PC-3 (cell line): ENCODE measurements around the gene TIE1. TPM values are rescaled to one million over a fixed set of nuclear protein-coding genes. Genes with fewer than 3 reads are reported as not detected.

Source experiments
- ATAC-seq: fragments of 200-7000 bp; cut with Tn5 transposase; 2 replicates; pipeline ENCODE4 v1.9.1; 2020; ENCODE audit warnings: mild to moderate bottlenecking, moderate library complexity
- BruUV-seq: library from RNA; stranded (reverse); fragments of 400-500 nt; replicated peaks from 2 replicates; lab custom pipeline; 2021; lab: Mats Ljungman, UMichigan
- CTCF ChIA-PET: fragments of 300-600 bp; sonication (Branson Sonifier 250); formaldehyde crosslinking; loops from one replicate; lab custom pipeline; 2022; ENCODE audit warnings: antibody characterized with exemption; lab: Charles Lee
- POLR2A ChIA-PET: fragments of 300-600 bp; sonication (Branson Sonifier 250); formaldehyde crosslinking; loops from one replicate; lab custom pipeline; 2022; ENCODE audit warnings: antibody characterized with exemption; ENCODE audit not compliant: unreplicated experiment; lab: Charles Lee
- DNase-seq: peaks from one replicate; pipeline ENCODE4 v3.0.0-alpha.2; 2015
- H2AFZ ChIP-seq: fragments of 300-600 bp; sonication (generic); 2 replicates; pipeline ENCODE4 v1.6.0; 2016; ENCODE audit warnings: antibody characterized with exemption, low read length
- H3F3A ChIP-seq: fragments of 300-600 bp; sonication (generic); one replicate; pipeline ENCODE4 v1.6.0; 2017; ENCODE audit warnings: antibody characterized with exemption, low read length, control low read depth, mild to moderate bottlenecking; ENCODE audit not compliant: unreplicated experiment
- H3K27ac ChIP-seq: fragments of 300-600 bp; sonication (generic); 2 replicates; pipeline ENCODE4 v1.5.1; 2016; ENCODE audit warnings: mild to moderate bottlenecking, low read length
- H3K27me3 ChIP-seq: fragments of 300-600 bp; sonication (generic); 2 replicates; pipeline ENCODE4 v1.6.1; 2016; ENCODE audit warnings: low read length, mixed read lengths
- H3K36me3 ChIP-seq: fragments of 300-600 bp; sonication (generic); 2 replicates; pipeline ENCODE4 v1.6.1; 2016; ENCODE audit warnings: low read depth, mixed run types, low read length, mixed read lengths
- H3K4me1 ChIP-seq: fragments of 300-600 bp; sonication (generic); 2 replicates; pipeline ENCODE4 v1.5.1; 2016; ENCODE audit warnings: low read length; ENCODE audit not compliant: insufficient read depth
- H3K4me2 ChIP-seq: fragments of 300-600 bp; sonication (generic); 2 replicates; pipeline ENCODE4 v1.6.0; 2016; ENCODE audit warnings: low read length
- H3K4me3 ChIP-seq: fragments of 300-600 bp; sonication (generic); 2 replicates; pipeline ENCODE4 v1.5.1; 2016; ENCODE audit warnings: mild to moderate bottlenecking, low read length, mixed read lengths
- H3K79me2 ChIP-seq: fragments of 300-600 bp; sonication (generic); 2 replicates; pipeline ENCODE4 v1.6.1; 2017; ENCODE audit warnings: low read length, mixed read lengths
- H3K9ac ChIP-seq: fragments of 300-600 bp; sonication (generic); 2 replicates; pipeline ENCODE4 v1.6.0; 2016; ENCODE audit warnings: mild to moderate bottlenecking, low read length
- H3K9me2 ChIP-seq: fragments of 300-600 bp; sonication (generic); replicated peaks from 2 replicates; pipeline ENCODE4 v1.6.1; 2016; ENCODE audit warnings: mixed run types, low read length, mixed read lengths
- H3K9me3 ChIP-seq: fragments of 300-600 bp; sonication (generic); 2 replicates; pipeline ENCODE4 v1.6.1; 2016; ENCODE audit warnings: low read length, mixed read lengths
- H4K20me1 ChIP-seq: fragments of 300-600 bp; sonication (generic); 2 replicates; pipeline ENCODE4 v1.6.1; 2016; ENCODE audit warnings: low read length, mixed read lengths
- CTCF ChIP-seq: fragments of 300-600 bp; sonication (generic); conservative IDR thresholded peaks from 2 replicates; pipeline ENCODE4 v1.5.1; 2017; ENCODE audit warnings: antibody characterized with exemption, low read depth, mild to moderate bottlenecking, low read length
- EZH2 ChIP-seq: fragments of 300-600 bp; sonication (generic); IDR thresholded peaks from one replicate; pipeline ENCODE4 v1.6.1; 2017; ENCODE audit warnings: antibody characterized with exemption, mild to moderate bottlenecking, low read length; ENCODE audit not compliant: unreplicated experiment
- EZH2phosphoT487 ChIP-seq: fragments of 300-600 bp; sonication (generic); IDR thresholded peaks from 2 replicates; pipeline ENCODE4 v1.6.1; 2018; ENCODE audit warnings: mild to moderate bottlenecking, antibody characterized with exemption, low read length, borderline replicate concordance
- intact Hi-C: fragments of 100-400 bp; cut with micrococcal nuclease; formaldehyde crosslinking; loops from 2 replicates; pipeline ENCODE4 v1.9.0; 2023
- total RNA-seq: library from RNA; depleted of rRNA; stranded (reverse); fragments of >200 nt; gene quantifications from 2 replicates; pipeline ENCODE4 v1.2.3, GENCODE V29; 2014

Gene TIE1
- total RNA-seq, 1 experiment from 2014 or later: 1.5 TPM

GRCh38 chr1:43284065-43284464 is 16.7 kb upstream of the TIE1 start:
- Histone ChIP-seq H4K20me1 (no peaks in the 10 kb centered on the region), H3K9me3 (no peaks in the 10 kb centered on the region), H2AFZ (no peak overlapping the region), H3K4me2 (0 out of 2 replicates have a peak overlapping the region, but pooled peaks have one; percentile 83), H3K36me3 (no peaks in the 10 kb centered on the region), H3K9ac (no peak overlapping the region), H3K4me3 (no peak overlapping the region), H3K27me3 (no peaks in the 10 kb centered on the region), H3F3A (no peaks in the 10 kb centered on the region), H3K27ac (no peak overlapping the region), H3K4me1 (peaks cover 16% of the 10 kb centered on the region), H3K9me2 (no peaks in the 10 kb centered on the region), H3K79me2 (peaks cover 12% of the 10 kb centered on the region; the same call in 1 of the 2 replicates)
- CTCF ChIA-PET: no interaction called here
- POLR2A ChIA-PET: no interaction called here
- BruUV-seq: no TSS peak
- ATAC-seq: no peak
- no peak for TF ChIP-seq EZH2
- intact Hi-C loops: no loop called here
- DNase-seq: no peak

GRCh38 chr1:43284546-43285110 is 16.2 kb upstream of the TIE1 start:
- H3K4me3 ChIP-seq: peak overlapping the region; percentile 61
- peaks cover 16% of the 10 kb centered on the region for H3K4me1 ChIP-seq
- H3K4me2 ChIP-seq: peak overlapping the region; percentile 83
- H3K9me3 ChIP-seq: no peaks in the 10 kb centered on the region
- DNase-seq (no peak), ATAC-seq (peak; percentile 16; the same call in 1 of the 2 replicates)
- intact Hi-C loops: loop anchor here (5.0 kb wide), 1 partner anchor 63 kb away; no protein-coding TSS in a partner anchor
- H3K36me3 ChIP-seq: no peaks in the 10 kb centered on the region
- no peaks in the 10 kb centered on the region for H3K9me2 ChIP-seq
- no peaks in the 10 kb centered on the region for H3K27me3 ChIP-seq
- peak overlapping the region; percentile 61 for H2AFZ ChIP-seq
- ChIA-PET POLR2A (no interaction called here), CTCF (no interaction called here)
- no peaks in the 10 kb centered on the region for H3F3A ChIP-seq
- TF ChIP-seq EZH2phosphoT487 (no peak), CTCF (no peak), EZH2 (no peak)
- no peaks in the 10 kb centered on the region for H4K20me1 ChIP-seq
- H3K9ac ChIP-seq: no peak overlapping the region
- no TSS peak for BruUV-seq
- H3K27ac ChIP-seq: no peak overlapping the region
- H3K79me2 ChIP-seq: peaks cover 12% of the 10 kb centered on the region; the same call in 1 of the 2 replicates

GRCh38 chr1:43285269-43285990 is 15.4 kb upstream of the TIE1 start, which contains the start of gene C1orf210:
Gene C1orf210 (minus strand): TSS chr1:43285581. CDS start chr1:43283270, 2,311 bp downstream.
- Histone ChIP-seq H3K36me3 (no peaks in the 10 kb centered on the region), H3K4me2 (peak within 1 kb of the TSS; percentile 83), H4K20me1 (no peaks in the 10 kb centered on the region), H3K9me2 (no peaks in the 10 kb centered on the region), H3K9ac (no peak within 1 kb of the TSS), H3F3A (no peaks in the 10 kb centered on the region), H2AFZ (peak within 1 kb of the TSS; percentile 61), H3K27me3 (no peaks in the 10 kb centered on the region), H3K4me1 (peaks cover 16% of the 10 kb centered on the region), H3K27ac (no peak within 1 kb of the TSS), H3K9me3 (no peaks in the 10 kb centered on the region), H3K79me2 (peaks cover 12% of the 10 kb centered on the region; the same call in 1 of the 2 replicates), H3K4me3 (peak within 1 kb of the TSS; percentile 61)
- CTCF ChIA-PET: interaction anchor here (0.6 to 1.3 kb wide), 2 partner anchors 73 to 83 kb away, joined by 6 to 14 read pairs; partner anchors contain the start of gene CDC20
- BruUV-seq: no TSS peak
- POLR2A ChIA-PET: interaction anchor here (0.9 kb wide), 1 partner anchor 63 kb away, joined by 3 read pairs; no protein-coding TSS in a partner anchor
- TF ChIP-seq CTCF (peak; percentile 65), EZH2phosphoT487 (no peak)
- peak; percentile 90 for DNase-seq
- intact Hi-C loops: loop anchor here (5.0 kb wide), 1 partner anchor 62 kb away; no protein-coding TSS in a partner anchor
- peak; percentile 90 for ATAC-seq
